HuH-7.5 (cell line): ENCODE results near the gene AP3B1.
A peak's percentile ranks its signal among the peaks of the same experiment; 100 is the strongest.

Experiments
- DNase-seq: peaks from one replicate; pipeline ENCODE4 v3.0.0; 2011; ENCODE audit warnings: low spot score

Gene AP3B1

GRCh38 chr5:78294248-78295034 lies at the start of gene AP3B1:
TSS of gene AP3B1 (minus strand) at chr5:78294698. CDS start at chr5:78294579, 119 bp downstream.
- DNase-seq: peak; percentile 79

GRCh38 chr5:78341440-78341839 lies 46.9 kb upstream of the AP3B1 start:
- DNase-seq: no peak

GRCh38 chr5:78339617-78340436 lies 45.3 kb upstream of the AP3B1 start:
- no peak for DNase-seq

GRCh38 chr5:78336698-78337097 lies 42.2 kb upstream of the AP3B1 start:
- no peak for DNase-seq

- DNase-seq: no peak
Measured at GRCh38 chr5:78335976-78336375, 41.5 kb upstream of the AP3B1 start.

- DNase-seq: no peak
Measured at GRCh38 chr5:78334811-78335210, 40.3 kb upstream of the AP3B1 start.

- DNase-seq: no peak
Measured at GRCh38 chr5:78331523-78332080, 37.1 kb upstream of the AP3B1 start.

- no peak for DNase-seq
Measured at GRCh38 chr5:78328585-78329173, 34.2 kb upstream of the AP3B1 start.

- DNase-seq: no peak
Measured at GRCh38 chr5:78327761-78328510, 33.4 kb upstream of the AP3B1 start.

GRCh38 chr5:78326930-78327329 lies 32.4 kb upstream of the AP3B1 start:
- no peak for DNase-seq

GRCh38 chr5:78323241-78323640 lies 28.7 kb upstream of the AP3B1 start:
- DNase-seq: no peak

GRCh38 chr5:78320401-78320800 lies 25.9 kb upstream of the AP3B1 start:
- DNase-seq: no peak

GRCh38 chr5:78318337-78318736 lies 23.8 kb upstream of the AP3B1 start:
- DNase-seq: no peak

GRCh38 chr5:78317515-78317914 lies 23.0 kb upstream of the AP3B1 start:
- no peak for DNase-seq

GRCh38 chr5:78308703-78309102 lies 14.2 kb upstream of the AP3B1 start:
- no peak for DNase-seq

- DNase-seq: no peak
Measured at GRCh38 chr5:78300464-78301045, 6.1 kb upstream of the AP3B1 start.

- peak; percentile 31 for DNase-seq
Measured at GRCh38 chr5:78295035-78295961, 800 bp upstream of the AP3B1 start.

GRCh38 chr5:78293851-78294247 lies 649 bp downstream of the AP3B1 start:
- DNase-seq: no peak

- DNase-seq: no peak
Measured at GRCh38 chr5:78291687-78292086, 2.8 kb downstream of the AP3B1 start.

- no peak for DNase-seq
Measured at GRCh38 chr5:78289911-78290310, 4.6 kb downstream of the AP3B1 start.
